K562 (cell line): ENCODE results near the gene GMNN. TPM values are rescaled to one million over a fixed set of nuclear protein-coding genes. Genes with fewer than 3 reads are reported as not detected.

Experiments
- AFF1 ChIP-seq, 2 experiments: fragments of 450-650 bp; IDR thresholded peaks; 2 replicates each; pipeline ENCODE4 v1.6.1; 2018; ENCODE audit warnings: mild to moderate bottlenecking in 2 of 2, low read depth in 1 of 2; ENCODE audit not compliant: partially characterized antibody in 2 of 2
- CBX5 ChIP-seq: IDR thresholded peaks from 2 replicates; pipeline ENCODE4 v1.6.1; 2014; ENCODE audit warnings: low read depth, borderline replicate concordance
- DACH1 ChIP-seq: fragments of 450-650 bp; IDR thresholded peaks from 2 replicates; pipeline ENCODE4 v1.6.1; 2018; ENCODE audit not compliant: partially characterized antibody
- ETS2 ChIP-seq: IDR thresholded peaks from 2 replicates; pipeline ENCODE4 v1.6.1; 2016; ENCODE audit warnings: borderline replicate concordance, missing genetic modification characterization, mild to moderate bottlenecking, moderate library complexity, missing compliant biosample characterization; ENCODE audit not compliant: poor library complexity, severe bottlenecking
- IRF2 ChIP-seq: sonication (generic); formaldehyde crosslinking; IDR thresholded peaks from 2 replicates; pipeline ENCODE4 v1.8.1; 2022; ENCODE audit warnings: mild to moderate bottlenecking, missing genetic modification reagents
- RBM22 ChIP-seq: fragments of 200-400 bp; formaldehyde crosslinking; IDR thresholded peaks from 2 replicates; pipeline ENCODE4 v1.6.1; 2018; ENCODE audit warnings: low read length, low read depth; ENCODE audit not compliant: poor library complexity, severe bottlenecking
- SAP30 ChIP-seq: fragments of 200-600 bp; sonication (generic); IDR thresholded peaks from 2 replicates; pipeline ENCODE4 v1.6.1; 2012; ENCODE audit warnings: borderline replicate concordance, low read depth, mild to moderate bottlenecking, moderate library complexity, low read length, control low read depth, inconsistent platforms; ENCODE audit not compliant: insufficient read depth, poor library complexity, severe bottlenecking
- U2AF2 ChIP-seq: fragments of 200-400 bp; formaldehyde crosslinking; optimal IDR thresholded peaks from 2 replicates; pipeline ENCODE3; 2017; ENCODE audit warnings: low read depth, mild to moderate bottlenecking, low read length
- ZBTB9 ChIP-seq: fragments of 450-650 bp; formaldehyde crosslinking; IDR thresholded peaks from 2 replicates; pipeline ENCODE4 v1.4.0; 2020; ENCODE audit warnings: mild to moderate bottlenecking, moderate library complexity
- ZNF232 ChIP-seq: sonication (generic); formaldehyde crosslinking; IDR thresholded peaks from 2 replicates; pipeline ENCODE4 v1.8.0; 2022; ENCODE audit warnings: mild to moderate bottlenecking, missing genetic modification reagents
- ZNF354B ChIP-seq: fragments of 250-450 bp; sonication (Bioruptor Pico); IDR thresholded peaks from 2 replicates; pipeline ENCODE4 v1.4.0; 2020
- ZNF408 ChIP-seq: fragments of 250-450 bp; sonication (Bioruptor Pico); IDR thresholded peaks from 2 replicates; pipeline ENCODE4 v1.4.0; 2020; ENCODE audit warnings: low read depth, mild to moderate bottlenecking, moderate library complexity
- ZNF592 ChIP-seq: fragments of 450-650 bp; IDR thresholded peaks from 2 replicates; pipeline ENCODE4 v1.6.1; 2017; ENCODE audit warnings: antibody characterized with exemption, mild to moderate bottlenecking
- polyA plus RNA-seq, 8 experiments: library from polyadenylated mRNA; depleted of rRNA in 4 of 8; stranded (reverse) in 5 of 8; unstranded in 3 of 8; fragments of >200 nt; fragmentation: Nextera tagmentation in 2 of 8; fragmentation: Illumina TruSeq in 1 of 8; extraction: Ambion mirVana in 2 of 8; extraction: Trizol in 1 of 8; gene quantifications; 2 replicates each; pipeline versions ENCODE4 v1.2.1 to v1.2.3, GENCODE V29; 2011 to 2014; ENCODE audit warnings: inconsistent platforms in 1 of 8, missing spikeins in 1 of 8
- total RNA-seq, 7 experiments: library from RNA; depleted of rRNA in 6 of 7; stranded (reverse); fragments of >200 nt in 6 of 7; fragmentation: Illumina TruSeq in 2 of 7; extraction: Trizol in 2 of 7; gene quantifications; 2 replicates each; pipeline versions ENCODE4 v1.2.1 to v1.2.3, GENCODE V29; 2011 to 2021; ENCODE audit warnings: low replicate concordance in 1 of 7
- TF ChIP-seq, protein P1 (sequence below): IDR thresholded peaks from 2 replicates; pipeline ENCODE4 v1.6.1; 2012; ENCODE audit warnings: low read depth, low read length, improper control_type of control experiment, borderline replicate concordance

Gene GMNN
- total and polyA plus RNA-seq, 9 of the 15 experiments (the other 6 are each of a cell fraction or from before 2014, with no cell fraction given), result 144 to 370 (median 210) TPM

GRCh38 chr6:24774696-24775519 lies at the start of gene GMNN (continued):
- no peak for TF ChIP-seq ETS2 (tag)
- peak; percentile 98 for TF ChIP-seq SAP30
- peak; percentile 81; the same call in 1 of the 2 replicates for TF ChIP-seq ZBTB9 (CRISPR knock-in tag)
- peak; percentile 71; the same call in 1 of the 2 replicates for TF ChIP-seq ZNF592
- no peak for TF ChIP-seq ZNF232
- TF ChIP-seq, protein P1, sequence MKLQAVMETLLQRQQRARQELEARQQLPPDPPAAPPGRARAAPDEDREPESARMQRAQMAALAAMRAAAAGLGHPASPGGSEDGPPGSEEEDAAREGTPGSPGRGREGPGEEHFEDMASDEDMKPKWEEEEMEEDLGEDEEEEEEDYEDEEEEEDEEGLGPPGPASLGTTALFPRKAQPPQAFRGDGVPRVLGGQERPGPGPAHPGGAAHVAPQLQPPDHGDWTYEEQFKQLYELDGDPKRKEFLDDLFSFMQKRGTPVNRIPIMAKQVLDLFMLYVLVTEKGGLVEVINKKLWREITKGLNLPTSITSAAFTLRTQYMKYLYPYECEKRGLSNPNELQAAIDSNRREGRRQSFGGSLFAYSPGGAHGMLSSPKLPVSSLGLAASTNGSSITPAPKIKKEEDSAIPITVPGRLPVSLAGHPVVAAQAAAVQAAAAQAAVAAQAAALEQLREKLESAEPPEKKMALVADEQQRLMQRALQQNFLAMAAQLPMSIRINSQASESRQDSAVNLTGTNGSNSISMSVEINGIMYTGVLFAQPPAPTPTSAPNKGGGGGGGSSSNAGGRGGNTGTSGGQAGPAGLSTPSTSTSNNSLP, result peak; percentile 19; the same call in 1 of the 2 replicates
- peak in 1 of 2 experiments; percentile 61 for TF ChIP-seq AFF1 (IDR thresholded peaks at IDR 0.05; ENCODE audit: low read depth in 1 of 2, partially characterized antibody in 2 of 2)
- no peak for TF ChIP-seq ZNF354B (CRISPR knock-in tag)
- TF ChIP-seq ZNF408, result no peak
- peak; percentile 83 for TF ChIP-seq RBM22
- no peak for TF ChIP-seq IRF2 (CRISPR knock-in tag)
- no peak for TF ChIP-seq U2AF2
- no peak for TF ChIP-seq DACH1
- no peak for TF ChIP-seq CBX5
